GM12874 (cell line): Measurements from ENCODE around the gene NOP53.

Experiments
- TF ChIP-seq, protein P1 (sequence below): IDR thresholded peaks from 2 replicates; pipeline ENCODE4 v1.5.1; 2011; ENCODE audit warnings: low read depth, mild to moderate bottlenecking, control low read depth, low read length, moderate library complexity; ENCODE audit not compliant: insufficient read depth

The NOP53 gene

DNA sequence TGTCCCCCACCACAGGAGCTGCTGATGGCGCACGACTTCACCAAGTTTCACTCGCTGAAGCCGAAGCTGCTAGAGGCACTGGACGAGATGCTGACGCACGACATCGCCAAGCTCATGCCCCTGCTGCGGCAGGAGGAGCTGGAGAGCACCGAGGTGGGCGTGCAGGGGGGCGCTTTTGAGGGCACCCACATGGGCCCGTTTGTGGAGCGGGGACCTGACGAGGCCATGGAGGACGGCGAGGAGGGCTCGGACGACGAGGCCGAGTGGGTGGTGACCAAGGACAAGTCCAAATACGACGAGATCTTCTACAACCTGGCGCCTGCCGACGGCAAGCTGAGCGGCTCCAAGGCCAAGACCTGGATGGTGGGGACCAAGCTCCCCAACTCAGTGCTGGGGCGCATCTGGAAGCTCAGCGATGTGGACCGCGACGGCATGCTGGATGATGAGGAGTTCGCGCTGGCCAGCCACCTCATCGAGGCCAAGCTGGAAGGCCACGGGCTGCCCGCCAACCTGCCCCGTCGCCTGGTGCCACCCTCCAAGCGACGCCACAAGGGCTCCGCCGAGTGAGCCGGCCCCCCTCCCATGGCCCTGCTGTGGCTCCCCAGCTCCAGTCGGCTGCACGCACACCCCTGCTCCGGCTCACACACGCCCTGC is 4.4 kb upstream of the NOP53 start:
- TF ChIP-seq, protein P1, sequence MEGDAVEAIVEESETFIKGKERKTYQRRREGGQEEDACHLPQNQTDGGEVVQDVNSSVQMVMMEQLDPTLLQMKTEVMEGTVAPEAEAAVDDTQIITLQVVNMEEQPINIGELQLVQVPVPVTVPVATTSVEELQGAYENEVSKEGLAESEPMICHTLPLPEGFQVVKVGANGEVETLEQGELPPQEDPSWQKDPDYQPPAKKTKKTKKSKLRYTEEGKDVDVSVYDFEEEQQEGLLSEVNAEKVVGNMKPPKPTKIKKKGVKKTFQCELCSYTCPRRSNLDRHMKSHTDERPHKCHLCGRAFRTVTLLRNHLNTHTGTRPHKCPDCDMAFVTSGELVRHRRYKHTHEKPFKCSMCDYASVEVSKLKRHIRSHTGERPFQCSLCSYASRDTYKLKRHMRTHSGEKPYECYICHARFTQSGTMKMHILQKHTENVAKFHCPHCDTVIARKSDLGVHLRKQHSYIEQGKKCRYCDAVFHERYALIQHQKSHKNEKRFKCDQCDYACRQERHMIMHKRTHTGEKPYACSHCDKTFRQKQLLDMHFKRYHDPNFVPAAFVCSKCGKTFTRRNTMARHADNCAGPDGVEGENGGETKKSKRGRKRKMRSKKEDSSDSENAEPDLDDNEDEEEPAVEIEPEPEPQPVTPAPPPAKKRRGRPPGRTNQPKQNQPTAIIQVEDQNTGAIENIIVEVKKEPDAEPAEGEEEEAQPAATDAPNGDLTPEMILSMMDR, result no peak

DNA sequence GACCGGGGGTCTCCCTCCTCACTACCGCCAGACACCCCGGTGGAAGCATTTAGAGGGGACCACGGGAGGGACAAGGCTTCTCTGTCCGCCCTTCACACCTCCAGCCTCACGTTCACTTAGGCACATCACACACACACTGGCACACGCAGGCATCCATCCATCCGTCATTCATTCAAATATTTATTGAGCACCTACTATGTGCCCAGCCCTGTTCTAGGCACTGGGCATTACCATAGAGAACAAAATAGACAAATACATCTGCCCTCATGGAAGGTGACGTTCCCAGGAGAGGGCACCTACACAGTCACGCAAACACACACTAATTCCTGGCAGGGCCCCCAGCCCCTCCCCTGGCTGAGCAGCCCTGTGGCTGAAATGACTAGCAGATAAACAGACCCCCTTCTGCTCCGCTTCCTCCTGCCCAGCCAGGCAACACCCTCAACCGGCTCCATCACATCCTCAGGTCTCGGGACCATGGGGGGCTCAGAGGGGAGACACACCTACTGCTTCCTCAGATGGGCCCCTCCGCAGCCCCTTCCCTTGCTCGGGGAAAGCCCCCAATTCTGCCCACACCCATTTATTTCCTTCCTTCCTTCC is 3.7 kb upstream of the NOP53 start:
- TF ChIP-seq, protein P1, result no peak

DNA sequence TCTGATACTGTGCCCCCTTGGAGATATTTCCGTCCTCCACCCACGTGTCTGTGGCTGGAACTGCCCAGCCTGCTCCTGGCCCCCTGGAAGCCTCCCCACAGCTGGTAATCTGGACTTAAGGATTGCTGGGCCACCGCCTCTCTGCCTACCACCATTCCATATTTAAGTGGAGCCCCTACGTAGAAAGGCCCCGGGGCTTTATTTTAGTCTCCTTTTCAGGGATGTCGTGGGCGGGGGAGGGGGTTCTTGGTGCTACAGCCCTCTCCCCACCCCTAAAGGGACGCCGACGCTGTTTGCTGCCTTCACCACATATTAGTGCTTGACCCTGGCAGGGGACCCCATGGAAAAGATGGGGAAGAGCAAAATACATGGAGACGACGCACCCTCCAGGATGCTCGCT is 2.7 kb upstream of the NOP53 start:
- TF ChIP-seq, protein P1, result no peak

DNA sequence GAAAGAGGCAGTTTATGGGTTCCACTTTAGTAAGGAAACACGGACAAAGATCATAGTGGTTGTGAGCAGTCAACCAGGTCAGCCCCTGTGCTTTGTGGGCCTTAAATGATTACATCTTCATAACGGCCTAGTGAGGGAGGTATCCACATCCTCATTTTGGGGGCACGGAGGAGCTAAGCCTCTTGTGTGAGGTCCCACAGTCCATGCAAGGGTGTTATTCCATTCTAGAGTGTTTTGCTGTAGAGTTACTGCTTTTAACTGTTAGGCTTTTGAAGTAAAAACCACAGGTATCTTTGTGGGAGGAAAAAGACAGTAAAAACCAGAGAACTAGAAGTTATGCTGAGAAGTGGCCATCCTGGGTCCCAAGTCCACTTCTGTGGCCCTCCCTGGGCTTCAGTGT is 4.0 kb downstream of the NOP53 start:
- TF ChIP-seq, protein P1, result no peak

DNA sequence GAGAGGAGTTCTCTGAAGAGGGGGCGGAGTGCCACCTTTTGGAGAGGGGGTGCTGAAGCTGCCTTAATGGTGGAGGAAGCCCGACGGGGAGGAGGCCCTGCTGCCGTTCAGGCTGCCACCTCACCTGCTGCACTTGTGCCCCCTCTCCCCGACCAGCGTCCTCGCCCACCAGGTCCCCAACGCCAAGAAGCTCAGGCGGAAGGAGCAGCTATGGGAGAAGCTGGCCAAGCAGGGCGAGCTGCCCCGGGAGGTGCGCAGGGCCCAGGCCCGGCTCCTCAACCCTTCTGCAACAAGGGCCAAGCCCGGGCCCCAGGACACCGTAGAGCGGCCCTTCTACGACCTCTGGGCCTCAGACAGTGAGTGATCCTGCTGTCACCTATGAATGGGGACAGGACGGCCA is 5.4 kb downstream of the NOP53 start:
- TF ChIP-seq, protein P1, result no peak

DNA sequence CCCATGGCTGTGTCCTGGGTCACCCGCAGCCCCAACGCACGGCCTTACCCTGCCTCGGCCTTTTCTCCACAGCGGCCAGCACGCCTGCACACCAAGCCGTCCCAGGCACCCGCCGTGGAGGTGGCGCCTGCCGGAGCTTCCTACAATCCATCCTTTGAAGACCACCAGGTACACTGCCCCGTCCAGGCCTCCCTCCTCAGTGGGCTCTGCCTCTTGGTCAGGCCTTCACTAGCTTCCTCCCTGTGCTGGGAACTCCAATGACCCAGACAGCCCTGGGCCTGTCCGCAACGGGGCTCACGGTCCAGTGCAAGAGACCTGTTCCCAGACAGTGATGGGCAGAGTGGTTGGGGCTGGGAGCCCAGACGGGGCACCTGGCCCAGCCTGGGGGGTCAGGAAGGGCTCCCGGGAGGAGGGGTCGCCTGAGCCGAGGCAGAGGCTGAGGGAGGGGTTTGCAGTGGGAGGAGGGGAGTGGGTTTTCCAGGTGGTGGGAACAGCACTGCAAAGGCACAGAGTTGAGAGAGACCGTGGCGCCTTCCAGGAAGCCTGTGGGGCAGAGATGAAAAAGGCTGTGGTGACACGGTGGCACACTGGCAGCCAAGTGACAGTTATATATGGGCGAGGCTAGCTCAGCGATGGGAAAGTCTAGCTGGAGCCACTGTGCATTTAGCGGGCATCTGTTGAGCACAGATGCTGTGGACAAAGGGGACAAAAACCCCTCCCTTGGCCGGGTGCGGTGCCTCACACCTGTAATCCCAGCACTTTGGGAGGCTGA is 7.3 kb downstream of the NOP53 start:
- TF ChIP-seq, protein P1, result no peak

DNA sequence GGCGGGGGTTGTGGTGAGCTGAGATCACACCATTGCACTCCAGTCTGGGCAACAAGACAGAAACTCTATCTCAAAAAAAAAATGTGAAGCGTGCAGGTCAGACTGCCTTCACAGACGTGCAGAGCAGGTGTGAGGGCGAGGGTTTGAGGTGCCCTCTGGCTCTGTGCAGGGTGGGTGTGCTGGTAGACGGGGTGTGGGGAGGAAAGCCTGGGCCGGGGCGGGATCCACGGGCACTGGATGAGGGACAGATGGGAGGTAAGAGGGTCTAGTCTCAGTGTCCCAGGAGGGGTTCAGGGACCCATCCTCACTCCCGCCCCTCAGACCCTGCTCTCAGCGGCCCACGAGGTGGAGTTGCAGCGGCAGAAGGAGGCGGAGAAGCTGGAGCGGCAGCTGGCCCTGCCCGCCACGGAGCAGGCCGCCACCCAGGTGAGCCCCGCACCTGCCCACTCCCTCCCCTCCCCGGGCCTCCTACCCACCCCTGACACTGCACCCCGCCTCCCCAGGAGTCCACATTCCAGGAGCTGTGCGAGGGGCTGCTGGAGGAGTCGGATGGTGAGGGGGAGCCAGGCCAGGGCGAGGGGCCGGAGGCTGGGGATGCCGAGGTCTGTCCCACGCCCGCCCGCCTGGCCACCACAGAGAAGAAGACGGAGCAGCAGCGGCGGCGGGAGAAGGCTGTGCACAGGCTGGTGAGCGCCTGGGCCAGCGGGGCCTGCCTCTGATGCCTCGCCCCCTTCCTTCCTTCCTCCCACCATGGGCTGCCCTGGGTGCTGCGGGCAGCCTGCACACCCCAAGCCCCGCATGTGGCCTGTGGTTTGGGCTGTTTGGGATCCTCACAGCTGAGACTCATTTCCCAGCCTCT is 9.1 kb downstream of the NOP53 start:
- TF ChIP-seq, protein P1, result no peak
